GM15510 (cell line): ENCODE data around the gene AXIN2.

Experiments used
- POLR2A ChIP-seq: IDR thresholded peaks from 3 replicates; pipeline ENCODE4 v1.6.1; 2011; ENCODE audit warnings: borderline replicate concordance; ENCODE audit not compliant: insufficient read length; ENCODE audit errors: extremely low read depth

The AXIN2 gene

DNA sequence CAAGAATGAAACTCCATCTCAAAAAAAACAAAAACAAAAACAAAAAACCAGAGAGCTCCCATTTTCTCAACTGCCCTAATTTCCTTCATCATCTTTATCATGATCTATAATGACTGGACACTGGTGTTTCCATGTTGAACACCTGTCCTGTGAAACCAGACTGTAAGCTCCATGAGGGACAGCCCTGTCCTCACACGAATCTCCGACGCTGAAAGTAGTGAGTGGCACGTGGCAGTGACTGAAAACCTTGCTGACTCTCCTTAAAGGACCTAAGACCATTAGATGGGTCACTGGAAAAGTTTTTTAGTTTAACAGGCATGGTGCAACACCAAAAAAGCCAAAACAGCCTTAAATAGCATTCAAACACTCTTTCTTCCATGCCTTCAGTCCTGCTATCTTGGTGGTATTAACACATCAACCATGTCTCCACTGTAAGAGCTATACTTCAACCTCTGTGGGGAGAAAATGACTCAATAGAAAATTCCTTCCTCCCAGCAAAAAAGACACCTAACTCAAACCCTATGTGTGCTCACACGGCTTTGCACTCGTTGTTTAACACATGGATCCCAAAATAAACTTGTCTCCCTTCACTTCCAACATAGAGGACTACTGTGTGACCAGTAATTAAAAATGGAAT lies 8.3 kb downstream of the AXIN2 start:
- no peak for TF ChIP-seq POLR2A

DNA sequence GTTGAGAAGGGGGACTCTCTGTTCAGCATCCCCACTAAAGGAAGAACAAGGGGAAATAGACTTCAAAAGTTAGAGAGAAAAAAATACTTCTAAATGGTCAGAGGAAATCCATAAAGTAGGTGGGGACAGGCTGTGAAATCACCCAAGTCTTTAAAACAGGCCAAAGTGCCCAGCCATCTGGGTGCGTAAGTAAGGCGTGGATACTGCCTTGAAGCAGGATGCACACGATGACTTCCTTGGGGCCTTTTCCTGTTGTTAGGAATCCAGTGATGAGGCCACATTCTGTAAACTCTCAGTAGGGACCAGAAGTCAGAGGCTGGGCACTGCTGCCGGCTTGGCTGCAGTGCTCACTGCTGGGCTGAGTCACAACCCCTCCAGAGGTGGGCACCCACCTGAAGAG lies 9.2 kb downstream of the AXIN2 start:
- TF ChIP-seq POLR2A, result no peak

DNA sequence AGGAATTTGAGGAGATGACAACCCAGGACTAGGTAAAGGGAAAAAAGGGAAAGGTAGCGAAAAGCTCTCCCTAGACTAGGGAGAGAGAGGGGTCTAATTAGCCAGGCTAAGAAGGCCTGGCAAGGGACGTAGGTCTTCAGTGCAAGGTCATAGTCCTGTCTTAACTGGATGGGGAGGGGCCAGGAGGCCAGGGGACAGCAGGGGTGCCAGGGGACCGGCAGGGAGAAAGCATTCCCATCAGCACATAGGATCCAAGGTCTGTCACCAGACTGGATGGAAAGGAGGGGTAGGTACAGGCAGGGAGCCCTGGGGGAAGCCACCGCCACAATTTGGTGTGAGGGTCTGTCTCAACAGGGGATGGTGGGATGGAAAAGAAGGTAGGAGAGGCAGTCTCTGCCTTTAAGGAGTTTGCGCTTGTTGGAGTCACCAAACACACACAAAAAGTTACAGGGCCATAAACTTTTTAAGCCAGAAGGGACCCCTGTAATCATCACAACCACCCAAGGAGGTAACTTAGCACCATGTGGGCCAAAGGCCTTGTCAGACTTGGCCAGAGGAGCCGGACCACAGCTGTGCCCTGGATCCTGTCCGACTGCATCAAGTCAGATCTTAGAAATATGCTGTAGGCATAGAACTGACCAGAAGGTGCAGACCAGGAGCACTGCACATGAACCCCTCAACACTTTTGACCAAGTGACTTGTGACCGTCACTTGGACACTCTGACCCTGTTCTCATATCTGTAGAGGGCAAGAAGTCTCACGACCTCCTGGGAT lies 10.0 kb downstream of the AXIN2 start:
- no peak for TF ChIP-seq POLR2A

DNA sequence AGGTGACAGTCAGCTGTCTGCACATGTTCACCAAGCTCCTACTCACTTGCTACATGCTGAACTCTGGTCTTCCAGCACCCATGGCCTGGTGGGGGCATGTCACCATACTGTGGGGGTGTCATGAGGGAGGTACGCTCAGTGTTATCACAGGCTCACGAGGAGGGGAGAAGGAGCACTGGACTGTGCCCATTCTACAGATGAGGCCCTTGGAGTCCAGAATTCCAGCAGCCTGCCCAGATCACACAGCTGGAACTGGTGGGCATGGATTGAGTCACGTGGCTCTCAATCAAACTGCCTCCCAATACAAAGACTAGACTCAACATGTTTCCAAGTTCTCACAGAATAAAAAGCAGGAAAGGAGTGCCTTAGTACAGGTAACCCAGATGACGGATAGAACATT lies 10.7 kb downstream of the AXIN2 start:
- TF ChIP-seq POLR2A, result no peak

DNA sequence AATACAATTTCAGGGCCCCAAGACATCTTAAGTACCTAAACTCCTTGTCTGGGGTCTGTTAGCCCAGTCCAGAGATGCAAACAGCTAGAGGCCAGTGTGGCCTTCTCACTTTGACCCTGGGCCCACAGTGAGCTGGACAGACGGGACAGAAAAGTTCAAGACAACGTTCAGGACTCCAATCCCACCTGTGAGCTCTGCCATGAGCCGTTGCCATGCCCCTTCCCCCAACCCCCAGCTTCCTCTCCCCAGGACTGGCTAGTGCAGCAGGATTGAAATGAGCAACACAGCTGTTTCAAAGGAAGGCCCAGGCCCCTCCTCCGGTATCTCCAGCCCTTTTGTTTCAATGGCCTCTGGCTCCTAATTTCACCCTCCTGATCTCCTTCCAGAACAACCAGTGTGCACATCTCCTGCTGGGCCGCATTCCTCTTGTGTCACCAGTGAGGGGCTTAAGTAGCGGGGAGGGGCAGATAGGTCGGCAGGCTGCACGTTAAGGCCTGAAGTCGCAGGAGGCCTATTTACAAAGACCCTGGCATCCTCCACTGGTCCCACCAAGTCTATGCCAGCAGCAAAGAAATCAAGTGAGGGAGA lies 11.3 kb downstream of the AXIN2 start:
- TF ChIP-seq POLR2A, result no peak

DNA sequence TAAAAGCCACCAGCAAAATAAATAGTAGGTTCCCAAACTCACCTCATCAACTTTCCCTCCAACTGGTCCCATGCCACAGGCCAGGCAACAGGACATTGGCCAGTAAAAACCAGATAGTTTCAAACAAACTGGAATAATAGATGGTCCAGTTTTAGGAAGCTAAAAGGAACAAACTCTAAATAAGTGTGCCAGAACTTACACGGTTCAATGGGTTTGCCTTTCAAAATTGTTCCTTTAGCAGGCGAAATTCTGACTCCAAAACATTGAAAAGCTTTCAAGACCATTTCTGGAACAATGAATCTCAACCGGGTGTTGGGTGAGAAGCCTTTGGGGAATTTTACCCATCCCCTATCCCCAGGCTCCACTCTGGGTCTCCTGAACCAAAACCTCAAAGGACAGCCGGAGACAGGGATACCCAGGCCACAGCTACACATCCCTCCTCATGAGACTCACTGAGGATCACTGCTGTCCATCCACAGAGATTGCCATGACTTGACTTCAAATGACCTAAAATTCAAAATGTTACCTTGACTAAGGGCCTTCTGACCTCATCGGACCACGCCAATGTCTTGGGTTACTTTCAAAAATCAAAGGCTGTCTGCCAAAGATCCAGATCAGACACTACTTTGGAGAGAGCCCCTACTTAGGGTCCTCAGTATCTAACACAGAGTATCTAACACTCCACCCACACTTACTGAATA lies 13.0 kb downstream of the AXIN2 start:
- no peak for TF ChIP-seq POLR2A

DNA sequence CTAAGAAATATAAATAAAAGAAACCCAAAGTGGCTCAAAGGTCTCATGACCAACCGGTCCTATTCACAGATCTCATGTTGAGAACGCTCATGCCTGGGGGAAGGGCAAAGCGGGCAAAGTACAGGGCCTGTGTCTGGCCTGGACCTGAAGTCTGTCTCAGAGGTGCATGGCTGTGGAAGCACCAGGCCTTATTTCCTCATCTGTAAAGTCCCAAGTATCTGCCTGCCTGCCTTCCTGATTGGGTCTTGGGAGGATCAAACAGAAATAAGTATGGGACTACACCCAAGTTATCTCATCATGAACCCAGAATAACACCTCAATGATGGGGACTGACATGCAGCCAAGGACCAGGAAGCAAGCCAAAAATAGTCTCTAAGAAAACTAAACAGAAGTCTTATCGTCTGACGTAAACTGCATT lies 14.2 kb downstream of the AXIN2 start:
- TF ChIP-seq POLR2A, result no peak

DNA sequence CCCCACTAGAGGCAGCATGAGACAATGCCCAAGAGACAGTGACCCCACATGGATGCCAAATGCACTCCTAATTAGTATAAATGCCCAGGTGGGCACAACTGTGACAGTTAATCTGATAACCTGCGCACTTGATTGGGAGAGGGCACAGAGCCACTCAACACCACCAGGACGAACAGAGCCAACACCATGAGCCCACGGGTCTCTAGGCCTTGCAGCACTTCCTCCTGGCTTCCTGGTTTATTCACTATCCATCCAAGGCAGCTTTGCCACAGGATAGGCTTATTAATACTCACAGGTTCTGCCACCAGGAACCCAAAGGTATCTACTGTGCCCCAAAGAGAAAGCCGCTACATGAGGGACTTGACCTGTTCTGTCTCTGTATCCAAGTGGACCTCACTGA lies 14.9 kb downstream of the AXIN2 start:
- no peak for TF ChIP-seq POLR2A

DNA sequence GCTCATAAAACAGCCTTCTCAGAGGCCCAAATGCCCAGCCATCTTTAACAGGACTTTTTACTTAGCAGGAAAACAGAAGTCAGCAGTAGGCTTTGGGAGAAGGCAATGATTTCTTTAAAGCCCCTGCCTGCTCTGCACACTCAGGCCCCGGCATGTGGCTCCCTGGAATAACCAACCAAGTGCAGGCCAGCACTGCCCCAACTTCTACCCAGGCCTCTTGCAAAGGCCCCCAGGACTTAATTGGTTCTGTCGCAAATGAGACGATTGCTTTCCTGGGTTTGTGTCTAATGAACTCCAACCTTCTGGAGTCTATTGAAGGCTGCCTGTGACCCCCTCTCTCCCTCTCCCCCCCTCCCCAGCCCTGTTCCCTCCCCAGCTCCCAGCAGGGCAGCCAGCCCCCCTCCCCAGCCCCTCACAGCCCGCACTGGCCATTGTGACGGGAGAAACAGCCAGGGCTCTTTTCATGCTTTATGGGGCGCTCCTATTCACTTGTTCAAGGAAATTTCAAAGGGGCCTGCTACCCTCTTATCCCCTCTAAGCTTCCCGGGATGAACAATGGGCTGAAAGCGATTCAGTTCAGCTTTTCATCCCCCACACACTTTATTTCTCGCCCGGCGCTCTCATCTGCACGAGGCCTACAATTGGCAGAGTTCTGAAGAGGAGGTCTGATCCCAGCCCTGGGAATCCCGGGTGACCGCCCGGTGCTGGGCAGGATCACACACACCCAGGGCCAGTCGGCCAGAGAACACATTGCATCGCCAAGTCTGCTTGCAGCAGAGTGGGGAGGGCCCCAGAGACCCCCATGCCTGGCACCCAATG lies 15.5 kb downstream of the AXIN2 start:
- TF ChIP-seq POLR2A, result no peak

DNA sequence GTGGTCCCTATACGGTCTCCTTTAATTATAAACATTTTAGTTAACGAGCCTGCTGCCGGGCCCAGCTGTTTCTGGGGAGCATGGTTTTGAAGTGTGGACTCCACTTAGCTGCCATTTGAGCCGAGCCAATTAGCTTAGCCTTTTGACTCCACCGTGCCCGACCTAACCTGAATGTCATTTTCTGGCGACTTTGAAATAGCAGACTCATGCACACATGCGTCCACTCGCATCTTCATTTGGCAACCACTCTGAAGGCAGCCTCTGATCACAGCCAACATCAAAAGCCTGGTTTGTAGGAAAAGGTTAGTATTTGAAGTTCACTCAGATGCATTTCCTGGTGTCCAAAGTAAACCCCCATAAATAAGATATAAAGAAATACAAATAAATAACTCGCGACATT lies 16.8 kb downstream of the AXIN2 start:
- TF ChIP-seq POLR2A, result no peak

DNA sequence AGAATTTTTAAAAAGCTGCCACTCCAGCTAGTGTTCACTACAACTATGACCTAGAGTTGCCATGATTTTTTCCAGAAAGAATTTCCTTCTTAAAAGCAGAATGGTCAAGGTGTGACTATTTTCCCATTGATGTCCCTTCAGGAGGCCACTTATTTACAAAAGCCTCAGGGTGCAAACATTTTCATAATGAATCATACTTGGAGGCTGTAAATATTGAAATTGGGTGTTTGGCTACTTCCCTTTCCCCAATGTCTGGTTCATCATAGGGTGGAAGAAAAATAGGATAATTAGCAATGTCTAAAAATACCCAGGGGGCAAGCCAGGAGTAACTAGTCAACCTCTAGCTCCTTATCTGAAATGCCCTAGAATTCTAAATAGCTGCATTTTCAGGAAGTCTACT lies 18.8 kb downstream of the AXIN2 start:
- no peak for TF ChIP-seq POLR2A

DNA sequence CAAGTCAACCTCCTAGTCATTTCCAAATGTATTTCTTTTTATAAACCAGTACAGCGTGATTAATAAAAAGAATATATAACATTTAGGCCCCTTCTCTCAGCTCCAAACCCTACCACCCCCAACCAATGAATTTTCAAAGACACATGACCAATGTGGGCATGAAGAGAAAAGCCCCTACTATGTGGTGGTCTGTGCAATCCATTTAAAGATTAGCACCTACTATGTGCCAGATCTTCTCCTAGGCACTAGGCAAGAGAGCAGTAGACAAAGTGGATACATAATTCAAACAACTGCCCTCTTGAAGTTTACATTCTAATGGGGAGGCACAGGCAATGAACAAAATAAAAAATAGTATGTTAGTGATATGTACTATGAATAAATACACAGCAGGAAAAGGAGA lies 19.4 kb downstream of the AXIN2 start:
- TF ChIP-seq POLR2A, result no peak

DNA sequence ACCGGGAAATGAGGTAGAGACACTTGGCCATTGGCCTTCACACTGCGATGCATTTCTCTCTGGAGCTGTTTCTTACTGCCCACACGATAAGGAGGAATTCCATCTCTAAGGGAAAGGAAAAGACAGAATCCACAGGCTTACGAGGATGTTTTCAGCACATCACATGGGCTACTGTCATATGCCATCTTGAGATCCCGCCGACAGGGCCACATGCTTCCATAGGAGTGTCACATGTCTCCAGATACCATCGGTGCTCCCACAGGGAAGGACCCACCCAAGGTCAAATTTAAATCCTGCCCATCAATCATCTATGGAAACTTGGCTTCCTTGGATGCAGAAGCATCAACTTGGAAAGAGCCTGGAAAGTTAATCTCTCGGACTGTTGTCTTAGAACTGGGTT lies 20.0 kb downstream of the AXIN2 start:
- no peak for TF ChIP-seq POLR2A

DNA sequence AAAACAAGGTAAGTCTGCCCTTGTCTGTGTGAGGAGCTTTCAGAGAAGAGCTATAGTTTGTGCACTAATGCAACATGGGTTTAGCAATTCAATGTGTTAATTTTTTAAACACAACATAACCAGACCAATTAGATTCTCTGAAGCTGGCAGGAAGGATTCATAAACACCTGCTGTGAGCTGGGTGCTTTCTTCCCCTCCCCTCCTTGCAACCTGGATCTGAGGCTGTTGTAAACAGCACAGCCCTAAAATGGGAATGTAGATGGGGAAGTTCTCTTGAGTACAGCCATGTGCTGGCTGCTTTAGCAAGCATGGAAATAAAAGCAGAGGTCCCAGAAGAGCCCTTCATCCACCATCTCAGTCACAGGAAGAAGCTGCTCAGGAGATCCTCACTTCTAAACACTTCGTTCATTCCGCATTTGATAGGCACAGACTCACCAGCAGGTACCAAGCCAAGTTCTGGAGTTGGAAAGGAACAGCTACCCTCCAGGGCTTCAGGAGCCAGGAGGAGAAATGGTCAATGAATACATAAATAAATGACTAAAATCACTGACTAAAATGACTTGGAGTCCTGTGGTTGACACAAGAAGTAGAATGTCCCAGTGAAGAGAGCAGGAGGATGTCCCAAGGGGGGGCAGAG lies 21.7 kb downstream of the AXIN2 start:
- no peak for TF ChIP-seq POLR2A
